HG02870 (cell line): ENCODE data around the gene VSIG8.

Source experiments
- ATAC-seq: cut with Tn5 transposase; IDR thresholded peaks from one replicate; pipeline ENCODE4 v1.9.1; 2021; ENCODE audit warnings: mild to moderate bottlenecking, moderate library complexity; ENCODE audit not compliant: unreplicated experiment

VSIG8 gene

GRCh38 chr1:159884296-159884695, 21.8 kb upstream of the VSIG8 start:
- ATAC-seq: no peak

DNA sequence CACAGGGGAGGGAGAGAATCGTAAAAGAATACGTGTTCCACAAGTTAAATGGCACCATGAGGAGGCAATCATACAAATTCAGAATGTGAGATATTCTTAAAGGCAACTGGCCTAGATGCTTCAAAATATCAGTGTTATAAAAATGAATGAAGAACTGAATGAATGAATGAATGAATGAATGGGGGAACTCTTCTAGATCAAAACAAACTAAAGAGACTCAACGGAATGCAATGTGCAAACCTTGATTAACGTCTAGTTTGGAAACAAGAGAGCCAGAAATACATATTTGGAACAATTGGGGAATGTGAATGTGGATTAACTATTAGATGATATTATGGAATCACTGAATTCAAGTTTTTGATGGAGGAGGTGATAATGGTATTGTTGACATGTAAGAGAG, 20.7 kb upstream of the VSIG8 start:
- no peak for ATAC-seq

DNA sequence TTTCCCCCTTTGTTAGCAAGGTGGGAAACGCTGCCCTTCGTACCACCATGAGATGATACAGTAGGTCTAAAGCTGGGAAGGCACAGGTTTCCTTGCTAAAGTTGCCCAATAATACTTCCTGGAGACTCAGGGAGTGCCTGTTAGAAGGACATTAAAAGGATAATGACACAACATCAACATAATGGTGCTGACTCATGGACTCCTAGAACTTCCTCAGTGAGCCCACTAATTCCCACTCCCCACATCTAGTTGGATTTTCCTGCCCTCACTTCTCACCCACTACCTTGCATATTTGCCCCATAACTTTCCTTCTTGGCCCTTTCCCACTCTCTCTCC, 20.0 kb upstream of the VSIG8 start:
- no peak for ATAC-seq

- no peak for ATAC-seq
Observed at GRCh38 chr1:159881622-159882526, 19.4 kb upstream of the VSIG8 start.

DNA sequence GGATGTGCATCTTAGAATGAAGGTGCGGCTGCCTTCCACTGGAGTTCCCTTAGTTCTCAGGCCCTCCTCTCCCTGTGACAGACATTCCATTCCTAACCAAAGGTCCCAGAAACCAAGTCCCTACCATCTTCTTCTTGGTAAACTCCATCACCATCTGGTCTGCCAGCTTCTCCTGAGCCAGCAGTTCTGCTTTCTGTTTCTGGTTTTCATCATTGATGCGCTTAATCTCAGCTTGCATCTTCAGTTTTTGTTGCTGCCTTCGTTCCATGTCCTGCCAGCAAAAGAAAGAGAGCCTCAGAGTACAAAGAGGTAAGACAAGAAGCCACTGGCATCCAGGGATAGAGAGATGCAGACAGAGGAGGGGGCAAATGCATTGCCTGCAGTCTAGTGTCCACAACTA, 18.0 kb upstream of the VSIG8 start:
- ATAC-seq: no peak

DNA sequence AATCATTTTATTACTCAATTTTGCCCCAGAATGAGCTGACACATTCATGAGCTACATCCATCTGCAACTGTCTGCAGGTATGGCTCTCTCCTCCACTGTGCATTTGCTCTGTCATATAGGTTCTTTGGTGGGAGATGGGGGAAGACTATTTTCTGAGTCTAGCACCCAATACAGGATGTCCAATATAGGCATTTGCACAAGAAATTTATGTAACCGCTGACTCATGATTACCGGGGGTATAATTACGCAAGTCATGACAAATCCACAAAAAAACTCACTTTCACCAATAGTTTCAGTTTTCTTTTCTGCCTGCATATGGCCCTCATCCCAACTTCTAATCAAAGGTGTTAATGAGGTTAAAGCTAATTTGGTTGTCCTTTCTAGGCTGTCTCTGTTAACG, 17.5 kb upstream of the VSIG8 start:
- no peak for ATAC-seq

DNA sequence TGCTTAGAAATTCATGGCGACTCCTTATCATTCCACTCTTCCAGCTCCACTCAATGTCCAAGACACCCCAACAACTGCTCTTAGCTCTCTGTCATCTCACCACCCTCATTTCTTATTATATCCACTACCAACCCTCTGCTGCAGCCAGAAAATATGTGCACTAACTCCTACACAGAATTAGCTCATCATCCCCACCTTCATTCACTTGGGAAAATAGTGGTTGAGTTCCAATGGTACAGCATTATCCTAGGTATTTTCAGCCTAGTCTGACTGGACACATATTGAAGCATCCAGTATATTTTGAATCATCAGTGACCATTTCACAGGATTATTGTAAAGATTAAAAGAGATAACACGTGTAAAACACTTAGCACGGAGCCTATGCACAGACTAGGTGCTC, 16.7 kb upstream of the VSIG8 start:
- ATAC-seq: no peak

DNA sequence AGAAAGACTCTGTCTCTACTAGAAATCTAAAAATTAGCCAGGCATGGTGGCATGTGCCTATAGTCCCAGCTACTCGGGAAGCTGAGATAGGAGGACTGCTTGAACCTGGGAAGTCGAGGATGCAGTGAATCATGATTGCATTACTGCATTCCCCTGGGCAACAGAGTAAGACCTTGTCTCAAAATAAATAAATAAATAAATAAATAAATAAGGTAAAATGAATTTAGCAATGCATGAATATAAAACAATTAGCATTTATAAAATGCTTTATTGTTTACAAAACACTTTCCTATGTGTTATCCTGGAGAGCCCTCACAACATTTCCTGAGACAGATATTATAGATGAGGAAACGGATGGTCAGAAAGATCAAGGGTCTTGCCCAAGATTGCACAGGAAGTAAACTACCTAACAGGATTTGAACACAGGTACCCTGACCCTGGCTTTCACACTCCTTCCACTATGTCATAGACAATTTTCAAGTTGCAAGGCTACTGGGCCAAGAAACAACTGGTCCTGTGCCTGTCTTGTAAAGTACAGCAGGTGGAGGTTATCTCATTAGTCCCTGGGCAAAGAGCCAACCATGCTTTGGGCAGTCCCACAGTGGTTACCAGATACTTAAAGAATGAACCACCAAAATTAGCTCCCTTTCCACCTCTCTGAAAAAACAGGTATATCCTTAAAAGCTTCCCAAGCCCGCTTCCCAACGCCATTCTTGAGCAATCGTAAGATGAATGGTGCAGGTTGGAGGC, 15.4 kb upstream of the VSIG8 start:
- ATAC-seq: no peak

DNA sequence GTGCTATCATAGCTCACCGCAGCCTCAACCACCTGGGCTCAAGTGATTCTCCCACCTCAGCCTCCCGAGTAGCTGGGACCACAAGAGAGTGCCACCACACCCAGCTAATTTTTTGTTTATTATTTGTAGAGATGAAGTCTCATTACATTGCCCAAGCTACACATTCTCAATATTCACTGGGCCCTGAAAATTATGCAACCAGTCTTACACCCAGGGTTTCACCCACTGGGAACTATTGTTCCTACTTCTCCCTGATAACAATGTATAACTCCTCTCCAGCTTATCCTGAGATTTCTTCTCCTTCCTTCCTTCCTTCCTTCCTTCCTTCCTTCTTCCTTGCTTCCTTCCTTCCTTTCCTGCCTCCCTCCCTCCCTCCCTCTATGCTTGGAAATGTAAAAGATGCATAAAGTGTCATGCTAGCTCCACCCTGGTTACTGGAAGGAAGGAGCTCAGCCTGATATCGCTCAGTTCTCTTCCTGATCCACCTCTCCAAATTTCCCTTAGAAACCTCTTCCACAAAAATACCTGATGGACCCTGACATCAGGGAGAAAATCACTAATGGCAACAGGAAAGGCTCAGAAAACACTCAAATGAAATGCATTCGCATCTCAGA, 11.2 kb upstream of the VSIG8 start:
- ATAC-seq: no peak

DNA sequence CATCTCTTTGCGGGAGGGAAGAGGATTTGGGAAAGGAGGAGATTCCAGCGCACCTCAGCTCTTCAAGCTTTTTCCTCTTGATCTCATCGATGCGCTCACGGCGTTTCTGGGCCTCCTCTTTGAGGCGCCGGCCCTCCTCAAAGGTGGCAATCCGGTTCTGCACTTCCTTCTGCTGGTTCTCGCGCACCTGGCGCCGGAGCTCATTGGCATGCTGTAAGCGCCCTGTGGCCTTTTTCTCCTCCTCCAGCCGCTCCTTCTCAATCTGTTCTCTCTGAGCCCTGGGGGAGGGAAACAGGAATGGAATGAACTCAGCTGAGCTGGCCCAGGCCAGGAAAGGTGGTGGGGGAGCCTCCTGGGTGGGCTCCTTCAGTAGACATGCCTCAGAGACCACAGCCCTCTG, 10.4 kb upstream of the VSIG8 start:
- no peak for ATAC-seq

- ATAC-seq: no peak
Observed at GRCh38 chr1:159870704-159871103, 8.2 kb upstream of the VSIG8 start.

DNA sequence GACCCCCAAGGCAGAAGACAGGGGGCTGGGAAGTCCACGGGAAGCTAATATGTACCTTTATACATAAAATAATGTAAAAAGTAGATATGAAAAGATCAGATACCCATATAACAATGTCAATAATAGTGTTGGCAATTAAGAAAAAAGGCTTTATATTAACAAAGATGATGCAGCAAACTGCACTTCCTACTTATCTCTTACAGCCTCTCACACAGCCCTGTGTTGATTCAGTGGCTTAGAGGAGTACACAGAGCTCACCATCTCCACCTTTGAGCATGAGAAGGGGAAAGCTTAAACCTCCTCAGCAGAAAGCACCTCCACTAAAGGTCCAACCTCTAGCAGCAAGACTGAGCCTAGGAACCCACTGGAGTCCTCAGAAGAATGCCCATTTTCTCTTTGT, 7.2 kb upstream of the VSIG8 start:
- no peak for ATAC-seq

DNA sequence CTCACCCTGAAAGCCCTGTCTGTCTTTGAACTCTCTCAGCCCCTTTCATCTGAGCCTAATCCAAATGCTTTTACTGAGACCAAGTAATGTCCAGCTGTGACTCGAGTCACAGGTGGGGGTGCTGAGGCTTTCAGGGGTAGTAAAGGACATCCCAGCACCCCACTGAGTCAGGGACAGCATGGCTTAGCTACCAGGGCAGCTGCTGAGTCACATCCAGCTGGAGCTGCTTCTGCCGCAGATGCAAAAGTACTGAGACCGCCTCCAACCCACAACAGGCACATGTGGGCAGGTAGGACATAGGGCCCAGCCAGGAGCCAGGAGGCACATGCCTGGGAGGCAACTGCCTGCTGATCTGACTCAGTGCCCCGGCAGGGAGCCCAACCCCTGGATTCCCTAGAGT, 6.7 kb upstream of the VSIG8 start:
- ATAC-seq: no peak

- no peak for ATAC-seq
Observed at GRCh38 chr1:159868766-159869165, 6.3 kb upstream of the VSIG8 start.

DNA sequence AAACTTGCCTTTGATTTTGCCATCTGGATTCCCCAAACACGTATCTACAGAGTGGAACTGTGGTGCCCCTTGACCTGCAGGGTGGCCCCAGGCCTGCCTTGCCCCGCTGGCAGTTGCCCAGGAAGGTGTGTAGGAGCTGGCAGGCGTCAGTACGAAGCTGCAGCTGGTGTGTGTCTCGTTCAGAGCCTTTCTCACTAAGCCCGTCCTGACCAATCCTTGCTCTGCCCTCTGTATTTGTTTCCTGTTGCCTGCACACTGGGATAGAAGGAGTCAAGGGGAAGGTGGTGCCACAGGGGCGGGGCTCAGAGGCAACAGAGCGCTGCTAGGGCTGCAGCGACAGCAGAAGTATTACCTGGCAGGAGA, 5.2 kb upstream of the VSIG8 start:
- ATAC-seq: no peak

GRCh38 chr1:159866905-159867663, 4.6 kb upstream of the VSIG8 start:
- no peak for ATAC-seq

DNA sequence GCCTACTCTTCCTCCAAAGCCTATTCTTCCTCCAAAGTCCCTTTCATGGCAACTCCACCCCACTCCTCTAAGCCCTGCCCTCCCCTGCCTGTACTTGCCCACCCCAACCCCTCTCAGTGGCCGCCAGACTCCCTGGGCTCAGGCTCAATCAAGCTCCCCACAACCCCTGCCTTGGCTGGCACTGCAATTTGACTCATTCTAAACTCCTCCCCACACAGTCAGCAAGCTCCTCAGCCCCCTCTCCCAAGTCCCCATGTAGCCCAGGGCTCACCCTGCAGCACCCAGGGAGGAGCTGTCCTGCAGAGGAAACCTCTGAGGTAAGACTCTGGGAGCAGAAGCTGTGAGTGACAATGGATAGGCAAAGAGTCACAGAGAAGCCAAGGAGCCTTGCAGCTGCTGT, 3.6 kb upstream of the VSIG8 start:
- ATAC-seq: no peak

DNA sequence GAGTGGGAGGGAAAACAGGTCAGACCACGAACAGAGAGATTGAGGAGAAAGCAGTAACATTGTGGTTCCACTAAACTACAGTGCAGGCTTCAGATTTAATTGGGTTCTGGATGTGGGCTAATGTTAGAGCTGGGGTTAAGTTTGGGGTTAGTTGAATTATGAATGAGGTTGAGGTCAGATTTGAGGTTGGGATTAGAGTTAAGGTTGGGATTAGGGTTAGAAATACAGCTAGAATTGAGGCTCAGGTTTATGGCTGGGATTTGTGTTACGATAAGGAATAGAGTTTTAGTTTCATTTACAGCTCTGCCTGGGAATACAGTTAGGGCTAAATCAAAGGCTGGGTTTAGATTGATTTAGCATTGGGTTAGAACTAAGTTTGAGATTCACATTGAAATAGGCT, 1.8 kb upstream of the VSIG8 start:
- no peak for ATAC-seq

GRCh38 chr1:159862031-159862430, 426 bp downstream of the VSIG8 start:
- ATAC-seq: no peak

- no peak for ATAC-seq
Observed at GRCh38 chr1:159861218-159861617, 1.2 kb downstream of the VSIG8 start.

DNA sequence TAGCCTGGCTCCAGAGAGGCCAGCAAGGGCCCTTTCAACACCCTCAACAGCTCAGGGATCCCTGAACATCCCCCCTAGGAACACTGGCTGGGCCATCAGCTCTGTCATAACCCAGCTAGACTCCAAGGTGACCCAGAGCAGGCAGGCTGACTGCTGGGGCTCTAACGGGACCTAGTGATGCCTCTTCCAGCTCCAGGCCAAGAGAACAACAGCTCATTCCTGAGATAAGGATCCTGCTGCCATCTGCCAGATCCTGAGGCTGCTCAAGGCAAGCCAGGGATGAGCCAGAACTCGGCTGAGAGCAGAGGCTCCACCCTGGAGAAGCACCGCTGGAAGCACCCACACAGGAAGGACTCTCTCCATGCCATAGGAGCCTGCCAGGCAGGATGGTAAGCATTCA, 2.0 kb downstream of the VSIG8 start:
- ATAC-seq: no peak
